Effector memory CD4-positive, alpha-beta T cell (primary cell): Measurements from ENCODE around the gene TMEM164.

ENCODE experiments used
- DNase-seq, 3 donors: peaks; one replicate each; pipeline ENCODE4 v3.0.0-alpha.2; 2020
- H3K27ac ChIP-seq: 2 replicates; pipeline ENCODE4 v1.7.0; 2013; ENCODE audit warnings: mild to moderate bottlenecking, low read length, moderate library complexity; ENCODE audit not compliant: insufficient read depth, poor library complexity, severe bottlenecking
- H3K27me3 ChIP-seq: replicated peaks from 2 replicates; pipeline ENCODE4 v1.7.0; 2013; ENCODE audit warnings: mild to moderate bottlenecking, low read length; ENCODE audit not compliant: insufficient read depth, control insufficient read depth, poor library complexity, severe bottlenecking
- H3K36me3 ChIP-seq: 2 replicates; pipeline ENCODE4 v1.7.0; 2013; ENCODE audit warnings: mild to moderate bottlenecking, low read length, moderate library complexity; ENCODE audit not compliant: control insufficient read depth, insufficient read depth
- H3K4me1 ChIP-seq: 2 replicates; pipeline ENCODE4 v1.7.0; 2013; ENCODE audit warnings: low read length, mild to moderate bottlenecking; ENCODE audit not compliant: control insufficient read depth, insufficient read depth, poor library complexity, severe bottlenecking
- H3K4me3 ChIP-seq: 2 replicates; pipeline ENCODE4 v1.7.0; 2013; ENCODE audit warnings: low read length, low read depth, mild to moderate bottlenecking; ENCODE audit not compliant: insufficient read depth, poor library complexity, severe bottlenecking
- H3K9me3 ChIP-seq: 2 replicates; pipeline ENCODE4 v1.7.0; 2013; ENCODE audit warnings: mild to moderate bottlenecking, low read length, moderate library complexity; ENCODE audit not compliant: control insufficient read depth

Gene TMEM164

GRCh38 chrX:110123331-110123782, 120.4 kb downstream of the TMEM164 start:
- DNase-seq = no peak
- H3K27ac ChIP-seq = no peak overlapping the region
- no peak overlapping the region for H3K4me3 ChIP-seq

DNA sequence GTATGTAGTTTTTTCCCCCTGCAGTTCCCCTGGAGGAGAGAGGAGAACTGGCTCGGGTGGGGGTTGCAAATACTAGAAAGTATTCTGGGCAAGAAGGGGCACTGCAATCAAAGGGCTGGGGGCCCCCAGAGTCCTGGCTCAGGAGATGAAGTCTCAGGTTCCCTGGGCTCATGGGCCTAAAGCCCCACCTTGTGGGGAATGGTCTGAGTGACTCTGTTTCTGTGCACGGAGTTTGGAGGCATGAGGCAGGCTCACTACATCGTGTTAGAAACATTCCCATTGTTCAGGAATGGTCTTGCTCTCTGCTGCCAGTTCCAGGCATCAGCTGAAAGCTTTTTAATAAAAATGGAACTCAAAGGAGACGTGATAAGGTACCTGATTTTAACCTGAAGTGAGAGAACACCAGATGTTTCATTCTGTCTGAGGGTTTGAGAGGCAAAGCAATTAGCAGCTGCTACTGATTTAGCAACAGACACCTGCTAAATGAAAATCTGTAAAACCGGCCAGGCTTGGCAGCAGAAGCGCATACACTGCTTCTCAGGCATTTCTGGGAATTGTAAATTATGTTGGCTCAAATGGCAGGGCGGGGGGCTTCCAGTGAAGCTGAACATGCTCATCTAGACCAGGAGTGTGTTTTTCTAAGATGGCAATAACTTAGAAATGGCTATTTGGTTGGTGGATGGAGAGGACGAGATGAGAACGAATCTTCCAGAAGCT, 122.7 kb downstream of the TMEM164 start:
- Histone ChIP-seq H3K27ac (no peak overlapping the region), H3K27me3 (no peaks in the 10 kb centered on the region), H3K9me3 (no peaks in the 10 kb centered on the region), H3K4me3 (no peak overlapping the region), H3K36me3 (no peaks in the 10 kb centered on the region), H3K4me1 (no peaks in the 10 kb centered on the region)
- no peak for DNase-seq

More at GRCh38 chrX:110123331-110123782, 120.4 kb downstream of the TMEM164 start:
- H3K27me3 ChIP-seq = no peaks in the 10 kb centered on the region
- H3K9me3 ChIP-seq = no peaks in the 10 kb centered on the region
- no peaks in the 10 kb centered on the region for H3K4me1 ChIP-seq
- no peaks in the 10 kb centered on the region for H3K36me3 ChIP-seq

DNA sequence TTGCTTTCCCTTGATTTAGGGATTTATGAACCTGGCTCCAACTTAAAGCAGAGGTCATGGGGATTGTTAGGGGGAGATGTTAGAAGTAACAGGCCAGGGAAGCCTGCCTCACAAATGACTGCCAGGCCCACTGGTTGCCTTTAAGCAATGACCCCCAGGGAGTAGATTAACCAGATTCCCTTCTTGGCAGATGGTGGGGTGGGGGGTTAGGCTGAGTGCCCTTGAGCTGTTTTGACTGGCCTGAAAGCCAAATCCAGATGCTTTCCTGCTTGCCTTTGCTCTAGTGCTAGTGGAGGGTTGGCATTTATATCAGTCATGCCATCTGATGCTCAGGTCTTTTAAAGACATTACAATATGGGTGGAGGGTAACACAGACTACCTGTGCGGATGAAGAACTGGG, 128.1 kb downstream of the TMEM164 start:
- Histone ChIP-seq H3K9me3 (no peaks in the 10 kb centered on the region), H3K27ac (no peak overlapping the region), H3K4me3 (no peak overlapping the region), H3K27me3 (no peaks in the 10 kb centered on the region), H3K4me1 (no peaks in the 10 kb centered on the region), H3K36me3 (no peaks in the 10 kb centered on the region)
- DNase-seq = no peak

GRCh38 chrX:110132450-110133114, 129.7 kb downstream of the TMEM164 start:
- H3K36me3 ChIP-seq = no peaks in the 10 kb centered on the region
- H3K4me3 ChIP-seq = no peak overlapping the region
- no peak for DNase-seq
- no peaks in the 10 kb centered on the region for H3K9me3 ChIP-seq
- H3K4me1 ChIP-seq = no peaks in the 10 kb centered on the region
- H3K27me3 ChIP-seq = no peaks in the 10 kb centered on the region
- H3K27ac ChIP-seq = no peak overlapping the region

- no peaks in the 10 kb centered on the region for H3K27me3 ChIP-seq
- H3K4me3 ChIP-seq = no peak overlapping the region
- H3K36me3 ChIP-seq = no peaks in the 10 kb centered on the region
- no peaks in the 10 kb centered on the region for H3K9me3 ChIP-seq
- H3K27ac ChIP-seq = no peak overlapping the region
- no peak for DNase-seq
- no peaks in the 10 kb centered on the region for H3K4me1 ChIP-seq
Observed at GRCh38 chrX:110133735-110134370, 130.9 kb downstream of the TMEM164 start.

- H3K4me3 ChIP-seq = no peak overlapping the region
- H3K9me3 ChIP-seq = no peaks in the 10 kb centered on the region
- no peak for DNase-seq
- H3K36me3 ChIP-seq = no peaks in the 10 kb centered on the region
- no peaks in the 10 kb centered on the region for H3K27me3 ChIP-seq
- no peaks in the 10 kb centered on the region for H3K4me1 ChIP-seq
- H3K27ac ChIP-seq = no peak overlapping the region
Observed at GRCh38 chrX:110135618-110136017, 132.7 kb downstream of the TMEM164 start.

GRCh38 chrX:110136136-110136535, 133.2 kb downstream of the TMEM164 start:
- Histone ChIP-seq H3K27me3 (no peaks in the 10 kb centered on the region), H3K27ac (no peak overlapping the region), H3K36me3 (no peaks in the 10 kb centered on the region), H3K9me3 (no peaks in the 10 kb centered on the region), H3K4me3 (no peak overlapping the region), H3K4me1 (no peaks in the 10 kb centered on the region)
- DNase-seq = no peak

DNA sequence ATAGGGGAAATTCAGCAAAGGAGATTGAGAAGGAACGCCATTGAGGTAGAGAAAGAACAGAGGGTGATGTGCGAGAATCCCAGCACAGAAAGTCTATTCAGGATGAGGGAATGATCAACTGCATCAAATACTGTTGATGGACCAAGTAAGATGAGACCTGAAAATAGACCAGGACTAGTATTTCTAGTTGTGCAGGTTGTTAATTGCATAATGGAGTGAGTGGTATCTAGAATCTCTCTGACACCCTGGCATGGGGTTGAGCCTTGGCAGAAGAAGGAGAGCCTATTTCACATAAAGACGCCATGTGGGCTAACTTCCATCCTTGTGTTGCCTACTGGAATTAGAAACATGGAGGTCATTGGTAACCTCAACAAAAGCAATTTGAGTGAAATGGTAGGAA, 135.6 kb downstream of the TMEM164 start:
- Histone ChIP-seq H3K36me3 (no peaks in the 10 kb centered on the region), H3K9me3 (no peaks in the 10 kb centered on the region), H3K27me3 (no peaks in the 10 kb centered on the region), H3K27ac (no peak overlapping the region), H3K4me1 (no peaks in the 10 kb centered on the region), H3K4me3 (no peak overlapping the region)
- DNase-seq = no peak

- no peak for DNase-seq
- Histone ChIP-seq H3K4me3 (no peak overlapping the region), H3K27me3 (no peaks in the 10 kb centered on the region)
Observed at GRCh38 chrX:110139172-110139571, 136.3 kb downstream of the TMEM164 start.

GRCh38 chrX:110142096-110142495, 139.2 kb downstream of the TMEM164 start:
- Histone ChIP-seq H3K27ac (no peak overlapping the region), H3K36me3 (no peaks in the 10 kb centered on the region), H3K4me3 (no peak overlapping the region), H3K27me3 (no peaks in the 10 kb centered on the region), H3K9me3 (no peaks in the 10 kb centered on the region), H3K4me1 (no peaks in the 10 kb centered on the region)
- DNase-seq = no peak

More at GRCh38 chrX:110139172-110139571, 136.3 kb downstream of the TMEM164 start:
- Histone ChIP-seq H3K9me3 (no peaks in the 10 kb centered on the region), H3K4me1 (no peaks in the 10 kb centered on the region), H3K27ac (no peak overlapping the region), H3K36me3 (no peaks in the 10 kb centered on the region)
